ENCODE results near the gene UGT1A8. TPM values are rescaled to one million over a fixed set of nuclear protein-coding genes. Genes with fewer than 3 reads are reported as not detected.

UGT1A8 gene
- total and polyA plus RNA-seq, 2 of the 4 experiments (the other 2 are of a cell fraction), result not detected

GRCh38 chr2:233598952-233599351 lies 18.5 kb upstream of the UGT1A8 start:
- Histone ChIP-seq H3K4me1 (ENCODE audit: control insufficient read depth, insufficient read depth, low read length) (no peaks in the 10 kb centered on the region), H3K14ac (replicated peaks; ENCODE audit: low read depth, low read length) (no peak overlapping the region), H4K5ac (ENCODE audit: low read depth, low read length) (no peak overlapping the region), H2AFZ (replicated peaks; ENCODE audit: low read length, poor library complexity) (no peak overlapping the region), H3K9me1 (ENCODE audit: insufficient read depth, low read length) (no peaks in the 10 kb centered on the region), H3K4me2 (ENCODE audit: low read depth, low read length) (no peak overlapping the region), H3K4me3 (ENCODE audit: insufficient read depth, low read depth, low read length) (no peak overlapping the region), H4K8ac (ENCODE audit: low read depth in 2 of 2, low read length in 2 of 2) (no peak overlapping the region), H4K20me1 (ENCODE audit: insufficient read depth, low read length) (no peaks in the 10 kb centered on the region), H2AK5ac (ENCODE audit: low read depth, low read length) (no peak overlapping the region), H3K79me1 (ENCODE audit: low read depth in 1 of 2, low read length in 2 of 2) (no peaks in the 10 kb centered on the region), H3K27ac (ENCODE audit: insufficient read depth, low read length) (no peak overlapping the region), H3K9me3 (ENCODE audit: control insufficient read depth, insufficient read depth, low read length) (no peaks in the 10 kb centered on the region), H2BK5ac (ENCODE audit: low read depth, low read length, poor library complexity, severe bottlenecking) (no peak overlapping the region), H2BK120ac (ENCODE audit: low read depth, low read length) (no peak overlapping the region), H3K23ac (ENCODE audit: low read depth, low read length) (no peak overlapping the region), H2AK9ac (replicated peaks; ENCODE audit: low read depth, low read length, poor library complexity) (no peak overlapping the region), H3K56ac (ENCODE audit: extremely low read depth, insufficient read depth, low read length) (no peak overlapping the region), H2BK20ac (ENCODE audit: low read depth, low read length) (no peak overlapping the region), H3K4ac (ENCODE audit: low read depth, low read length) (no peak overlapping the region), H3K18ac (ENCODE audit: low read depth, low read length) (no peak overlapping the region), H3K36me3 (ENCODE audit: control insufficient read depth, insufficient read depth, low read length) (no peaks in the 10 kb centered on the region), H4K91ac (ENCODE audit: insufficient read depth, low read depth, low read length) (no peak overlapping the region), H2BK15ac (ENCODE audit: low read depth, low read length) (no peak overlapping the region), H3K27me3 (ENCODE audit: control insufficient read depth, insufficient read depth, low read length) (peaks cover 4% of the 10 kb centered on the region; the same call in 1 of the 2 replicates), H3K9ac (ENCODE audit: low read depth, low read length) (no peak overlapping the region)
- no TSS peak for BruUV-seq (replicated peaks)
- CTCF ChIA-PET, result no interaction called here
- intact Hi-C loops (cut with micrococcal nuclease) (no loop called here), in situ Hi-C loops (cut with MboI; ENCODE audit: low sequenced_read_pairs) (no loop called here), dilution Hi-C loops (cut with HindIII; ENCODE audit: low sequenced_read_pairs, unreplicated experiment) (no loop called here)
- POLR2A ChIA-PET (ENCODE audit: unreplicated experiment), result no interaction called here
- no peak for TF ChIP-seq ELK1 (IDR thresholded peaks at IDR 0.05; ENCODE audit: borderline replicate concordance, low read depth, low read length)
- no peak for TF ChIP-seq RFX5 (IDR thresholded peaks at IDR 0.05; ENCODE audit: low read depth, low read length)
- no peak for TF ChIP-seq CTCF (conservative IDR thresholded peaks at IDR 0.05; ENCODE audit: low read depth, low read length)
- no peak for TF ChIP-seq BHLHE40 (IDR thresholded peaks at IDR 0.05; ENCODE audit: low read depth, low read length)
- TF ChIP-seq MAZ (IDR thresholded peaks at IDR 0.05; ENCODE audit: borderline replicate concordance, low read depth, low read length), result no peak
- no peak for TF ChIP-seq SMC3 (IDR thresholded peaks at IDR 0.05; ENCODE audit: low read depth, low read length)
- no peak for TF ChIP-seq USF2 (IDR thresholded peaks at IDR 0.05; ENCODE audit: low read depth, low read length)
- no peak for TF ChIP-seq POLR2A (IDR thresholded peaks at IDR 0.05; ENCODE audit: low read depth, low read length)
- no peak for TF ChIP-seq MXI1 (IDR thresholded peaks at IDR 0.05; ENCODE audit: borderline replicate concordance, low read depth, low read length)
- TF ChIP-seq CHD1 (IDR thresholded peaks at IDR 0.05; ENCODE audit: low read depth, low read length), result no peak
- TF ChIP-seq FOS (IDR thresholded peaks at IDR 0.05; ENCODE audit: low read depth, low read length), result no peak
- DNase-seq, result no peak
- 80% methylated on average over 1 of the region's 3 CpGs; no CpG with 5 or more reads in 1 of the 2 experiments for WGBS, 2 experiments (ENCODE audit: extremely low coverage in 2 of 2, insufficient read length in 1 of 2)
- ATAC-seq (ENCODE audit: low read depth), result no peak

All from IMR-90 (cell line).